HepG2 (cell line): ENCODE results near the gene ORC3. TPM values are rescaled to one million over a fixed set of nuclear protein-coding genes. Genes with fewer than 3 reads are reported as not detected.

Source experiments
- ATAC-seq: fragments of 200-7000 bp; cut with Tn5 transposase; 3 replicates; pipeline ENCODE4 v1.9.1; 2020; ENCODE audit warnings: mild to moderate bottlenecking, moderate library complexity
- BruUV-seq: library from RNA; stranded (reverse); fragments of 400-500 nt; replicated peaks from 2 replicates; lab custom pipeline; 2021; lab: Mats Ljungman, UMichigan
- CTCF ChIA-PET: fragments of 300-600 bp; formaldehyde crosslinking; extraction: SDS; loops from one replicate; lab custom pipeline; 2021; ENCODE audit warnings: low total read pairs, inconsistent platforms, low intra/inter-chr PET ratio; lab: Yijun Ruan, JAX
- POLR2A ChIA-PET: fragments of 350-600 bp; sonication (Branson Sonifier 250); formaldehyde crosslinking; loops from one replicate; lab custom pipeline; 2020; ENCODE audit warnings: antibody characterized with exemption, inconsistent platforms; lab: Yijun Ruan, JAX
- DNase-seq: peaks from one replicate; pipeline ENCODE4 v3.0.0-alpha.2; 2015; ENCODE audit warnings: low spot score
- FAIRE-seq: peaks from 3 replicates; lab custom pipeline; 2011; peaks lifted over from hg19 to GRCh38; lab: Jason Lieb, UNC
- H2AFZ ChIP-seq: one replicate; pipeline ENCODE4 v1.6.1; 2011; ENCODE audit warnings: low read length, inconsistent platforms
- H3K27ac ChIP-seq: fragments of 300-600 bp; 3 replicates; pipeline ENCODE4 v1.8.0; 2011; ENCODE audit warnings: mixed run types, mild to moderate bottlenecking, mixed read lengths, low read length, inconsistent platforms; ENCODE audit not compliant: insufficient read depth; ENCODE audit errors: extremely low read length
- H3K27me3 ChIP-seq, 2 experiments: fragments of 200-600 bp in 1 of 2; 2 replicates in 1 of 2; 3 replicates in 1 of 2; pipeline versions ENCODE4 v1.6.0 to v1.8.0; 2011; ENCODE audit warnings: low read length in 2 of 2, mild to moderate bottlenecking in 2 of 2, moderate library complexity in 2 of 2, inconsistent platforms in 1 of 2; ENCODE audit not compliant: insufficient read depth in 2 of 2, control insufficient read depth in 1 of 2
- H3K36me3 ChIP-seq, 2 experiments: fragments of 200-600 bp in 1 of 2; replicated peaks in 1 of 2; 2 replicates in 1 of 2; 3 replicates in 1 of 2; pipeline versions ENCODE4 v1.5.1 to v1.8.0; 2011; ENCODE audit warnings: low read length in 2 of 2, inconsistent platforms in 1 of 2; ENCODE audit not compliant: insufficient read depth in 2 of 2, control insufficient read depth in 1 of 2
- H3K4me1 ChIP-seq: 2 replicates; pipeline ENCODE4 v1.5.1; 2012; ENCODE audit warnings: low read length, inconsistent platforms; ENCODE audit not compliant: insufficient read depth
- H3K4me2 ChIP-seq: 2 replicates; pipeline ENCODE4 v1.6.0; 2011; ENCODE audit warnings: low read depth, low read length, inconsistent platforms
- H3K4me3 ChIP-seq, 3 experiments: fragments of 200-600 bp in 1 of 3; sonication (generic), shearing (Covaris generic) in 1 of 3; replicated peaks in 1 of 3; 2 replicates each; pipeline ENCODE4 v1.5.1; 2011 to 2016; ENCODE audit warnings: low read length in 3 of 3, inconsistent platforms in 2 of 3, low read depth in 2 of 3, mild to moderate bottlenecking in 2 of 3, control low read depth in 1 of 3, mixed read lengths in 1 of 3; ENCODE audit not compliant: insufficient read depth in 1 of 3
- H3K79me2 ChIP-seq: one replicate; pipeline ENCODE4 v1.6.1; 2011; ENCODE audit warnings: low read length, inconsistent platforms; ENCODE audit not compliant: insufficient read depth
- H3K9ac ChIP-seq: 2 replicates; pipeline ENCODE4 v1.6.0; 2011; ENCODE audit warnings: mild to moderate bottlenecking, low read depth, low read length, inconsistent platforms; ENCODE audit not compliant: insufficient read depth
- H3K9me3 ChIP-seq: 2 replicates; pipeline ENCODE4 v1.5.1; 2012; ENCODE audit warnings: mild to moderate bottlenecking, low read length
- H4K20me1 ChIP-seq: 2 replicates; pipeline ENCODE4 v1.6.0; 2011; ENCODE audit warnings: inconsistent platforms, mild to moderate bottlenecking, low read length, moderate library complexity; ENCODE audit not compliant: insufficient read depth
- ARNTL ChIP-seq: sonication (generic); formaldehyde crosslinking; IDR thresholded peaks from 2 replicates; pipeline ENCODE4 v1.4.0; 2020; ENCODE audit warnings: mild to moderate bottlenecking, missing genetic modification reagents
- CERS6 ChIP-seq: sonication (generic); formaldehyde crosslinking; IDR thresholded peaks from 2 replicates; pipeline ENCODE4 v1.5.0; 2020; ENCODE audit warnings: missing genetic modification reagents
- GATAD1 ChIP-seq: IDR thresholded peaks from 2 replicates; pipeline ENCODE4 v1.6.1; 2016; ENCODE audit warnings: missing genetic modification reagents, missing compliant biosample characterization
- HOXA5 ChIP-seq: sonication (generic); formaldehyde crosslinking; IDR thresholded peaks from 2 replicates; pipeline ENCODE4 v1.4.0; 2020; ENCODE audit warnings: missing genetic modification reagents
- ISX ChIP-seq: sonication (generic); formaldehyde crosslinking; conservative IDR thresholded peaks from 2 replicates; pipeline ENCODE4 v1.5.0; 2020; ENCODE audit warnings: missing genetic modification reagents
- MTERF4 ChIP-seq: sonication (generic); formaldehyde crosslinking; IDR thresholded peaks from 2 replicates; pipeline ENCODE4 v1.8.0; 2023; ENCODE audit warnings: mild to moderate bottlenecking, missing genetic modification reagents
- NR2F6 ChIP-seq, 2 experiments: IDR thresholded peaks; 2 replicates each; pipeline ENCODE4 v1.6.1; 2016; ENCODE audit warnings: antibody characterized with exemption in 1 of 2, mild to moderate bottlenecking in 1 of 2
- PAXIP1 ChIP-seq: sonication (generic); formaldehyde crosslinking; conservative IDR thresholded peaks from 2 replicates; pipeline ENCODE4 v1.4.0; 2020; ENCODE audit warnings: mild to moderate bottlenecking, missing genetic modification reagents, moderate library complexity
- SIN3A ChIP-seq: IDR thresholded peaks from 2 replicates; pipeline ENCODE4 v1.6.1; 2011; ENCODE audit warnings: low read depth, mild to moderate bottlenecking, control low read depth, low read length, borderline replicate concordance
- ZNF552 ChIP-seq: sonication (generic); formaldehyde crosslinking; IDR thresholded peaks from 2 replicates; pipeline ENCODE4 v1.9.0; 2022; ENCODE audit warnings: missing genetic modification reagents, mild to moderate bottlenecking, borderline replicate concordance
- WGBS: methylation state at CpG from one replicate; pipeline ENCODE4 v1.1.6; 2017; ENCODE audit warnings: low lambda C conversion rate; 5-methylcytosine and 5-hydroxymethylcytosine counted together
- in situ Hi-C: cut with HindIII; loops from 2 replicates; pipeline ENCODE4 v1.10.0; 2017; ENCODE audit warnings: low pct_unique_long_range_greater_than_20kb; ENCODE audit not compliant: extremely low pct_ligation_motif_present
- intact Hi-C: fragments of 100-400 bp; cut with micrococcal nuclease; formaldehyde crosslinking; loops from one replicate; pipeline ENCODE4 v1.10.0; 2022; ENCODE audit not compliant: unreplicated experiment
- polyA plus RNA-seq, 8 experiments: library from polyadenylated mRNA; depleted of rRNA in 3 of 8; stranded (reverse) in 7 of 8; unstranded in 1 of 8; fragments of >200 nt; fragmentation: Illumina TruSeq in 4 of 8; extraction: Trizol in 4 of 8; gene quantifications; 2 replicates each; pipeline versions ENCODE4 v1.2.1 to v1.2.3, GENCODE V29; 2011 to 2016; ENCODE audit warnings: low read depth in 4 of 8, missing spikeins in 1 of 8, mixed read lengths in 1 of 8; ENCODE audit not compliant: insufficient read depth in 1 of 8
- total RNA-seq, 5 experiments: library from RNA; depleted of rRNA; stranded (reverse); fragments of >200 nt; fragmentation: Illumina TruSeq; extraction: Trizol; gene quantifications; 2 replicates each; pipeline ENCODE4 v1.2.3, GENCODE V29; 2016; ENCODE audit warnings: low read depth in 1 of 5

ORC3 gene
- total and polyA plus RNA-seq, 2 of the 13 experiments (the other 11 are each of a cell fraction or from before 2014, with no cell fraction given): 21.8 to 43.5 TPM

- TF ChIP-seq PAXIP1 (CRISPR knock-in tag): 0 out of 2 replicates have a peak, but pooled peaks have one; percentile 33
- TF ChIP-seq, all 625 proteins: peak for 4
Observed at GRCh38 chr6:87667032-87667431, 77.1 kb downstream of the ORC3 start (continued).

GRCh38 chr6:87668013-87668412, 78.1 kb downstream of the ORC3 start:
- in situ Hi-C loops: no loop called here

More at GRCh38 chr6:87668013-87668412, 78.1 kb downstream of the ORC3 start:
- ChIA-PET CTCF (no interaction called here), POLR2A (no interaction called here)
- DNase-seq (no peak), FAIRE-seq (no peak), ATAC-seq (no peak)
- Histone ChIP-seq H3K36me3 (peaks cover 0 to 6% of the 10 kb centered on the region in 2 experiments; a peak in 2 of 5 replicates), H3K4me1 (peaks cover 76% of the 10 kb centered on the region), H4K20me1 (no peaks in the 10 kb centered on the region), H3K27me3 (no peaks in the 10 kb centered on the region), H3K4me3 (no peak overlapping the region), H3K4me2 (no peak overlapping the region), H3K9me3 (no peaks in the 10 kb centered on the region), H2AFZ (no peak overlapping the region), H3K9ac (no peak overlapping the region), H3K27ac (peak overlapping the region; percentile 1), H3K79me2 (no peaks in the 10 kb centered on the region)
- intact Hi-C loops: no loop called here
- no peak for TF ChIP-seq HOXA5 (CRISPR knock-in tag)
- TF ChIP-seq SIN3A: no peak
- no peak for TF ChIP-seq NR2F6 (IDR thresholded peaks at IDR 0.05)
- TF ChIP-seq NR2F6 (CRISPR knock-in tag; IDR thresholded peaks at IDR 0.05): no peak
- no peak for TF ChIP-seq GATAD1 (CRISPR knock-in tag)
- no peak for TF ChIP-seq MTERF4 (CRISPR knock-in tag)
- no peak for TF ChIP-seq ISX
- no peak for TF ChIP-seq ZNF552
- TF ChIP-seq CERS6 (CRISPR knock-in tag): no peak
- no peak for TF ChIP-seq ARNTL
- no TSS peak for BruUV-seq
- WGBS: 95% methylated on average over 2 of the region's 2 CpGs
